HG03103 (cell line): ENCODE measurements around the gene DAPK3.
"Not testable (repeated sequence)": the region's sequence is repeated elsewhere in the genome, so short reads cannot be mapped to it uniquely, and the experiment has no call there.

ENCODE experiments used
- ATAC-seq: cut with Tn5 transposase; IDR thresholded peaks from one replicate; pipeline ENCODE4 v1.9.1; 2021; ENCODE audit warnings: low read depth; ENCODE audit not compliant: unreplicated experiment

The DAPK3 gene

DNA sequence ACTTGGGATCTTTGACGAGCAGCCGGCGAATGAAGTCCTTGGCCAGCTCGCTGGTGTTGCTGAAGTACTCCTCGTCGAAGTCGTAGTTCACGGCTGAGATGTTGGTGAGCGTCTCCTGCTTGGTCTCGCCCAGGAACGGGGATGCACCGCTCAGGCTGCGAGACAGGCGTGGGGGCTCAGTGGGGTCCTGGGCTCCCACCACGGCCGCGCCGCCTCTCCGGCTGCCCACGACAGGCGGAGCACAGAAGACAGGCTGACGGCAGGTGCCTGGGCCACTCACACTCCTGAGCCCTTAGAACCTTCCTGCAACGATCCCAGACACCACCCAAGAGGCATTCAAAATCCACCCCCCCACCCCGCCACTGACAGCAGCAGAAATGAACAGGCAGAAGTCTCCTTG, 9.9 kb downstream of the DAPK3 start:
- no peak for ATAC-seq

DNA sequence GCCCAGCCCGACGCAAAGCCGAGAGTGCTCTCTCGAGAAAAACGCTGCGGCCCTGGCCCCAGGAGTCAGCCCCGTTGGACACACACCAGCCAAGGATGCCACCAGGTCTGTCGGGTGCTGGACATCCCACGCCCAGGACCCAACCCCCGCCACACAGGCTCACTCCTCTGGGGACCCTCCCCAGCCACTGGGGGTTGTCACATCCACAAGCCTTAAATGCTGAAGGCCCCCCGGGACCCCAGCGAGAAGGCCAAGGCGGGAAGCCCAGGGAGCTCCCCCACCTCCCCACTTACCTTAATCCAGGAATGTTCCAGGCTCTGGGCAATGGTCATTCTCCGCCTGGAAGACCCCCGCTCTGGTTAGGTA, 11.2 kb downstream of the DAPK3 start:
- no peak for ATAC-seq

DNA sequence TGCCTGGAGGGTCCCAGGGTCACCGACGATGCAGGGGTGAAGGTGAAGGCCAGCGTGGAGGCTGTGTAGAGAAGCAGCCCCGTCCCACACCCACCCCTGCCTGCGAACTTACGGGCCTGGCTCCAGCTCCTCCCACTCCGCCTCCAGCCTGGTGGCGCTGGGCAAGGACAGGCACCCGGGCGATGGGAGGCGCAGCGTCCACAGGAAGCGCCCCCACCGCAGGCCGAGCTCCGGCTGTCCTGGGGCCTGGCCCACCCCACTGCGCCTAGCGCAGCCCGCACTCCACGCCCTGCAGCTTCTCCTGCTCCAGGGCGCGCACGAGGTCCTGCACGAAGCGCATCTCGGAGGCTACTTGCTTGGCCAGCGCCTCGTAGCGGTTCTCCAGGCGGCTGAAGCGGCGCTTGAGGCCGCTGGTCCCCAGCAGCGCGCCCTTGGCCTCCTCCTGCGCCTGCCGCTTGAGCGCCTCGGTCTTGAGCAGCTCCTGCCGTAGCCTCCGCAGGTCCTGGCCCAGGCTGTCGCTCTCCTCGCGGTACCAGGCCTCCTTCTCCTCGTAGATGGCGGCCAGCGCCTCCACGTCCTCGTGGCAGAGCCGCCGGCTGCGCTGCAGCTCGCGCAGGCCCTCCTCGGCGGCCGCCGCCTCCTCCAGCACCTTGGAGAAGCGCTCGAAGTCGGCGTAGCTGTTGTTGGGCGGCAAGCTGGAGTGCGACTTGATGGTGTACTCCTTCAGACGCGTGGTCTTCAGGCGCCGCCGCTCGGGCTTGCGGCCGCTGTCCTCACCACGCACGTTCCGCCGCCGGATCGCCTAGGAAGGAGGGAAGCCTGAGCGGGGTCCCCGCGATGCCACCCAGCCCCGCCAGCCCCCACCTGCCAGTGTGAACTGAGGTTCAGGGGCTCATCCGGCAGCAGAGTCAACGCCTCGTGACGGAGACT, 11.8 kb downstream of the DAPK3 start:
- ATAC-seq: no peak

DNA sequence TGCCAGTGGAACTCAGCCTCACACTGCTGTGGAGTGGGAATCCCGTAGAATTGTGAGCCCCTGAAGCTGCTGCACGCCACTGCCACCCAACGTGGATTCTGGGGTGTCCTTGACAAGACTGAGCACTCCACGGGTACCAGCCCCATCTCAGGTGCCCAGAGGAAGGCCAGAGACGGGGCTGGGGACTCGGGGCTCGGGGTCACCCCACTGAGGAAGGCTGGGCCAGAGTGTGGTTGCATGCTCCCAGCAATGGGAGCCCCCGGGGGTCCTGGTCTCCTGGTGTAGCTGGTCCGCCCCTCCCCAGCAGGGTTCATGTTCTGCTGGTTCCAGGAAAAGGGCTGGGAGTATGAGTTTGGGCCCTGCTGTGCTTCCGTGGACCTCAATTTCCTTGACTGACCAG, 15.2 kb downstream of the DAPK3 start:
- no peak for ATAC-seq

DNA sequence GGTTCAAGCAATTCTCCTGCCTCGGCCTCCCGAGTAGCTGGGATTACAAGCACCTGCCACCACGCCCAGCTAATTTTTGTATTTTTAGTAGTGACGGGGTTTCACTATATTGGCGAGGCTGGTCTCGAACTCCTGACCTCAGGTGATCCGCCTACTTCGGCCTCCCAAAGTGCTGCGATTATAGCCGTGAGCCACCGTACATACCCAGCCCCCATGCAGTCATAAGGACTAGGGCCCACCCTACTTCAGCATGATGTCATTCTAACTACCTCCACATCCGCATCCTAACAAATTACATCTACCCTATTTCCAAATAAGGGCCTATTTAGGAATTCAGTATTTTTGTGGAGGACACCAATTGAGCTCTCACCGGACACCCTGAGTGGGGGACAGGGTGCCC, 15.6 kb downstream of the DAPK3 start:
- ATAC-seq: not testable (repeated sequence)

DNA sequence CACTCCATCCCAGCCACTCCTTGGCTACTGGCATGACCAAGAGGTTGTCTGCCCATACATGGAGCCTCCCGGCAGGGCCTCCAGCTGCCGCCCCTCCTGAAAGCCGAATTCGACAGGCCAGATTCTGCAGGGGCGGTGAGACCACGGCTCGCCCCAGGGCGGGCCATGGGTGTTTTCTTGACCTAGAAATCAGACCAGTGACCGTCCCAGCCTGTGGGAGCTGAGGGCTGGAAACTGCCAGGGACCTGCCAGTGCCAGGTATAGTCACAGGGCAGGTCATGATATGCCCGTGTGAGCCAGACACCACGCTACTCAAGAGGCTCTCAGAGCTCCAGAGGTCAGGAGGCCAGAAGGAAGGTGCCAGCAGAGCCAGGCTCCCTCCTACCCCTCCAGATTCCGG, 16.8 kb downstream of the DAPK3 start:
- ATAC-seq: no peak

DNA sequence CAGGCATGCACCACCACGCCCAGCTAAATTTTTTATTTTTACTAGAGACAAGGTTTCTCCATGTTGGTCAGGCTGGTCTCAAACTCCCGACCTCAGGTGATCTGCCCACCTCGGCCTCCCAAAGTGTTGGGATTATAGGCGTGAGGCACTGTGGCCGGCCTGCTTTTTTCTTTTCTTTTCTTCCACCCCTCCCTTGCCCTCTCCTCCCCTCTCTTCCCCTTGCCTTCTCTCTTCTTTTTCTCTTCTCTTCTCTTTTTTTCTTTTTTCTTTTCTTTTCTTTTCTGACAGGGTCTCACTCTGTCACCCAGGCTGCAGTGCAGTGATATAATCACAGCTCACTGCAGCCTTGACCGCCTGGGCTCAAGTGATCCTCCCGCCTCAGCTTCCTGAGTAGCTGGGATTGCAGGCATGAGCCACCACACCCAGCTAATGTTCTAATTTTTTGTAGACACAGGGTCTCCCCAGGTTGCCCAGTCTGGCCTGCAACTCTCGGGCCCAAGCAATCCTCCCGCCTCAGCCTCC, 18.1 kb downstream of the DAPK3 start:
- ATAC-seq: not testable (repeated sequence)

DNA sequence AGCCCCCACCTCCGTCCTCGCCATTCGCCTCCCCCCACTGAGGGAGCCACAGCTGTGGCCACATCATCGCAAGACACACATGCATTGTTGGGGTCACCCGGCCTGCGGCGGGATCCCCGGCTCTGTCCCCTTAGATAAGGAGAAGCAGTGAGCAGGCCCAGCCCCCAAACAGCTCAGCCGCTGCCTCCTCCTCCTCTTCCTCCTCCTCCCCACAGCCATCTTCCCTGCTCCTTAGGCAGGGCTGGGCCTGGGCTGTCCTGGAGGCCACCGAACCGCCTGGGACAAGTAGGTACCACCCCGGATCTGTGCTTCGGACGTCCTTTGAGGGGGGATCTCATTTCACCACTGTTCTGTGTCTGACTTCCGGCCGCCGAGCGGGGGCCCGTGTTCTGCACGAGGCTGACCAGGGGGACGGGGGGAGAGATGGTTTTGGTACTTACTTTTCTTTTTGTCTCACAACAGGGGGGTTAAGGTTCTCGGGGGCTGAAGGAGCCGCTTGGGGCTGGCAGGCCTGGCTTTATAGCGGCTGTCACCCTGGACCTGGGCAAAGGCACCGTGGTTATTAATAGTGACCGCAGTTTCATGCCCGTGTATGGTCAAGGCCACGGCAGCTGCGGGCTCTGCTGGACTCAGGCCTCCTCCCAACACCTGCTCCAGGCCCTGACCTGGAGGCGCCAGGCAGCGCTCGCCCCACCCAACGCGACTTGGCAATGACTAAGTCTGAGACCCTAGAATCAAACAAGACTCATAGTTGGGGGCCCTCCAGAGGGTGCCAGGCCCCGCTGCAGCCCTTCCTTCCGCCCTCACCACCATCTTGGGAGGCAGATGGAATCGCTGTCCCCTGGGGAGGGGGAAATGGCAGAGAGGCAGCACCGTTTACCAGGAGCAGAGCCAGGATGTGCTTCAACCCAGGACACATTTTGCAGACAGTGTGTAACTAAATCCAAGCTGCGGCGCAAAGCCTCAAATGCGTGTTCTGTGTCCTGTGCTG, 19.7 kb downstream of the DAPK3 start:
- ATAC-seq: no peak

DNA sequence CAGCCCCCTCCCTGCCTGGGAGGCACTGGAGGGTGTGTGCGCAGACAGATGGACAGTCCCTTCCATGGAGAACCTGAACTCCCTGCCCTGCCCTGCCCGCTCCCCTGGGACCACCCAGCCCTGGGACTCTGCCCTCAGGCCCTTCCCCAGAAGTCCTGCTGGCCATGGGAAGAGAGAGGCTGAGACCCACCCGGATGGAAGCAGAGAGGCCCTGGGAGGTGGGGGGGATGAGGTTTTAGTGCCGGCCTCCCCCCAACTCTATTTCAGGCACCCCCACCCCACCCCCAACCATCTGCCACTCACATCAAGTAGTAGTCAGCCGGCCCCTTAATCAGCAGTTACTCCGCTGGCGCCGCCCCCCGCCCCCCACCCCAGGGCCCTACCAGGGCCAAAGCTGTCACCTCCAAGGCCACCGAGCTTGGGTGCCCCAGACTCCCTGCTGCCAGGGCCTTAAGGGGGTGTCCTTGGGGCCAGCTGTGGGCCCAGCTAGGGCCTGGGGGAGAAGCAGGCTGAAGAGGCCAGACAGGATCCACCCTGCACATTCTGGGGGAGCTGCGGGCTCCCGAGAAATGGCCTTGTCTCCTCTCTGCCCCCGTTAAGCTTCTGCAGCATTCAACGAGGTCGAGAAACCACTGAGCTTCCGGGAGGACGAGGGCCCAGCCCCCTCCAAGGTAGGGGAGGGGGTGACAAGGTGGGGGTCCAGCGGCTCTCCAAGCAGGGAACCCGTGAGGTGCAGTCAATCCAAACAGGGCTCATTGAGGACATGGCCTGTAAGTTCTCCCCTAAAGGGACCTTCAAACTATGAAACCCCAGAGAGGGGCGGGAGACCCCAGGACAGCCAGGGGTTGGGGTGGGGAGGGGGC, 20.7 kb downstream of the DAPK3 start:
- ATAC-seq: no peak

DNA sequence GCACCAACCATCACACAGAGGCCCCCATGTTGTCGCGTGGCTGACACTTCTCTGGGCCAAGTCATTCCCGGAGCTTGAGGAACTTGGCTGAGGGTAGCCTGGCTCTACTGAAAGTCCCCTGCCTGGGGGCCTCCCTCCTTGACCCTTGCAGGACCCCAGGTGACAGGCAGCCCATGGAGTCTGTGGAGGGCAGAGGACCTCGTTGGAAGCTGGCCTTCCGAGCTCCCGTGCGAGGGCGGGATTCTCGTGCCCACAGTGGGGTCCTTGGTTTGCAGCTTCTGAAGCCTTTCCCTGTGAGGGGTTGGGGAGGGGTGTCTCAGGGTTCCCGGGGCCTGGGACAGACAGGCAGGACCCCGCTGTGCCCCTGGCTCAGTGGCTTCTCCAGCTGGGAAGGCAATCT, 21.6 kb downstream of the DAPK3 start:
- ATAC-seq: no peak

DNA sequence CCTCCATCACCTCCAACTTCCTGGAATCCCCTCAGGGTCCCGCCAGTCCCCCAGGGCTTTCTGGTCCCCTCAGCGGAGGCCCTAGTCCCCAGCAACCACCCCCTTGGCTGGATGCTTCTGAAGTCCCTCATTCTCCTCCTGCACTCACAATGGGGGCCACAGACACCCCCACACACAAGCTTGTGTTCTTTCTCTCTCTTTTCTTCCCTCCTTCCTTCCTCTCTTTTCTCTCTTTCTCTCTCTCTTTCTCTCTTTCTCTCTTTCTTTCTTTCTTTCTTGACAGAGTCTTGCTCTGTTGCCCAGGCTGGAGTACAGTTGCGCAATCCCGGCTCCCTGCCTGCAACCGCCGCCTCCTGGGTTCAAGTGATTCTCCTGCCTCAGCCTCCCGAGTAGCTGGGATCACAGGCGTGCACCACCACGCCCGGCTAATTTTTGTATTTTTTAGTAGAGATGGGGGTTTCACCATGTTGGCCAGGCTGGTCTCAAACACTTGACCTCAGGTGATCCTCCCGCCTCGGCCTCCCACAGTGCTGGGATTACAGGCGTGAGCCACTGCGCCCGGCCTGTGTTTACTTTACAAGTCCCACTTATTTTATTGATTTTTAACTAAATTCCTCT, 23.5 kb downstream of the DAPK3 start:
- not testable (repeated sequence) for ATAC-seq

DNA sequence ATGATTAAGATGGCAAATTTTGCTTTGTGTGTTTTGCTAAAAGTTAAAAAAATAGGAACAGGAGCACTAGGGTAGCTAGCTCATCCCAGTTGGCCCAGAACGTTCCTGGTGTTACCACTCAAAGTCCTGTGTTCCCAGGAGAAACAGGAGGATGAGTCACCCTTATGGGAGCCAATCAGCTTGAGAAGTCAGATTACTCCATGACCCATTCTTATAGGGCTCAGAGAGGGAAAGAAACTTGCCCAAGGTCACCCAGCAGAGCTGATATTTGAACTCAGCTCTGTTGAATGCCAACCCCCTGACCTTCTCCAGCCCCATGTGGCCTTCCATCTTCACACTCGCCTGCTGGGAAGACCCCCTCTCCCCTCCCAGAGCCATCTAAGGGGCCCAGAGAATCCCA, 25.1 kb downstream of the DAPK3 start:
- ATAC-seq: no peak

DNA sequence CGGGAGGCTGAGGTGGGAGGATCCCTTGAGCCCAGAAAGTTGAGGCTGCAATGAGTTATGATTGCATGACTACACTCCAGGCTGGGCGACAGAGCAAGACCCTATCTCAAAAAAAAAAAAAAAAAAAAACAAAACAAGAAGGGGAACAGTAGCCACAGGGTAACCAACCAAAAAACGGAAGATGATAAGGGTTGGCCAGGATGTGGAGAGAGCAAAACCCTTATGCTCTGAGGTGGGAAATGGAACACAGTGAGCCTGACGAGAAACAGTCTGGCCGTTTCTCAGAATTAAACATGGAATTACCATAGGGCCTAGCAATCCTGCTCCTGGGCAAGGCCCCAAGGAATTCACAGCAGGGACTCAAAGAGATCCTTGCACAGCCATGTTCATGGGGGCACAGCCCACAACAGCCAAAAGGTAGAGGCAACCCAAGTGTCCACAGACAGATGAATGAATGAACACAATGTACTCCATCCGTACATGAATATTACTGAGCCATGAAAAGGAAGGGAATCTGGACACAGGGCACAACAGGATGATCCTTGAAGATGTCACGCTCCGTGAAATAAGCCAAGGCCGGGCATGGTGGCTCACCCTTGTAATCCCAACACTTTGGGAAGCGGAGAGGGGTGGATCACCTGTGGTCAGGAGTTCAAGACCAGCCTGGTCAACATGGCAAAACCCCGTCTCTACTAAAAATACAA, 26.7 kb downstream of the DAPK3 start:
- no peak for ATAC-seq

DNA sequence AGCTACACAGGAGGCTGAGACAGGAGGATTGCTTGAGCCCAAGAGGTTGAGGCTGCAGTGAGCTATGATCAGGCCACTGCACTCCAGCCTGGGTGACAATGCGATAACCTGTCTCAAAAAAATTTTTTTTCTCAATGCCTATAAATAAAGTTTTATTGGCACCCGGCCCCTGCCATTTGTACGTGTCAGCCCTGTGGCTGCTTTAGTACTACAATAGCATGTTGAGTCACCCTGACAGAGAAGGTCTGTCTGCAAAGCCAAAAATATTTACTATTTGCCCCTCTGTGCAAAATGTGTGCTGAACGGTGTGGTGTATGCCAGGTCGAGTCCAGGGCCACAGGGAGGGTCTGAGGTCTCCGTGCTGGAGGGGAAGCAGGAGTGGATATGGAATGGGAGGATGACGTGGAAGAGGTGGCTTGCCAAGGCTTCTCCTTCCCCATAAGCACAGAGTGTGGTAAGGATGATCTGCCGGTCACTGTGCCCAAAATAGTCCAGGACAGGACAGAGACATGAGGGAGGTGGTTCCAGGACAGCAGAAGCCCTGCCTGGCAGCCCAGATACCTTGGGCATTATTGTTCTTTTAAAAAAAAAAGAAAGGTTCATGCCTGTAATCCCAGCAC, 28.0 kb downstream of the DAPK3 start:
- no peak for ATAC-seq

DNA sequence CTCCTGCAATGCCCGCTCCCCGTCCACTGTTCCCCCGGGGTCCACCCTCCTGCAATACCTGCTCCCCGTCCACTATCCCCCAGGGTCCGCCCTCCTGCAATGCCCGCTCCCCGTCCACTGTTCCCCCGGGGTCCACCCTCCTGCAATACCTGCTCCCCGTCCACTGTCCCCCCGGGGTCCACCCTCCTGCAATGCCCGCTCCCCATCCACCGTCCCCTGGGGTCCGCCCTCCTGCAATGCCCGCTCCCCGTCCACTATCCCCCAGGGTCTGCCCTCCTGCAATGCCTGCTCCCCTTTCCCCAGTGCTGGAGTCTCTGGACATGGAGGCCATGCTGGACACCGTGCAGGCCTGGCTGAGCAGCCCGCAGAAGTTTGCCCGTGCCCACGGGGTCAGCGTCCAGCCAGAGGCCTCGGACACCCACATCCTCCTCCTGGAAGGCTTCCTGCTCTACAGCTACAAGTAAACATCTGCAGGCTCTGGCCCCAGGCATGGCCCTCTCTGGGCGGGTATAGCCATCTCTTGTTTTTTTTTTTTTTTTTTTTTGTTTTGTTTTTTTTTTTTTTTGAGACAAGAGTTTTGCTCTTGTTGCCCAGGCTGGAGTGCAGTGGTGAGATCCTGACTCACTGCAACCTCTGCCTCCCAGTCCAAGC, 32.5 kb downstream of the DAPK3 start:
- not testable (repeated sequence) for ATAC-seq

DNA sequence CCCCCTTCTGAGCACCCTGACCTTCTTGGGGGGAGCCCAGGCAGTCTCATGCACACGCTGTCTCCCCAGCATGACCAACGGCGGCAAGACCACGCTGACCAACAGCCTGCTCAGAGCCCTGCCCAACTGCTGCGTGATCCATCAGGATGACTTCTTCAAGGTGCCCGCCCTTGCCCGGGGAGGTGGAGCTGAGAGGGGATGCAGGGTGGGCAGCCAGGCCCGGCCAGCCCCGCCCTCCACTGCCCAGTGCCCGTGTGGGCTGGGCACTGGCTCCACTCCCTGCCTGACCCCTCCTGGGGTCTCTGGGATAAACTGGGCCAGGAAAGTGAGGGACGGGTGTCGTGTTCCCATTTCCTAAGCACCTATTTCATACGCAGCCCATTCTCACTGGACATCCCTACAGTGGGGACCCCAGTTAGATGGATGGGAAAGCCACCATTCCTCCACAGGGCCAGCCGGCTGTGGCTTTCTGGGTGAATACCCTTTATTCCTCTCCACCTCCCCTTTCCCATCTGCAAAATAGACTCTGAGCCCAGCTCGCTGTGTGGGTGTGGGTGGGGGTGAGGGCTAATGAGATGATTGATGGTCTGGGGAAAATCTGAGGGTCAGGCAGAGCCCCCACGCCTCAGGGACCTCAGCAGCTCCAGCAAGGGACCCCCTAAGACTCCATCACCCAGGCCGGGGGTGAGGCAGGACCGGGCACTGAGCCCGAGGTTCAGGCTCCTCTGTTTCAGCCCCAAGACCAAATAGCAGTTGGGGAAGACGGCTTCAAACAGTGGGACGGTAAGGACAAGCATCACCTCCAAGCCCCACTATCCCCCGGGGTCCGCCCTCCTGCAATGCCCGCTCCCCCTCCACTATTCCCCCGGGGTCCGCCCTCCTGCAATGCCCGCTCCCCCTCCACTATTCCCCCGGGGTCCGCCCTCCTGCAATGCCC, 34.1 kb downstream of the DAPK3 start:
- ATAC-seq: no peak
